DMS 273 treated with DMSO at 0.1 percent for 48 hours (cell line): ENCODE data around the gene CMSS1.

Experiments used
- DNase-seq: peaks from one replicate; lab custom pipeline; 2025; lab: John Stamatoyannopoulos, UW

CMSS1 gene

GRCh38 chr3:100179692-100180349 is 362.2 kb downstream of the CMSS1 start:
- no peak for DNase-seq

DNA sequence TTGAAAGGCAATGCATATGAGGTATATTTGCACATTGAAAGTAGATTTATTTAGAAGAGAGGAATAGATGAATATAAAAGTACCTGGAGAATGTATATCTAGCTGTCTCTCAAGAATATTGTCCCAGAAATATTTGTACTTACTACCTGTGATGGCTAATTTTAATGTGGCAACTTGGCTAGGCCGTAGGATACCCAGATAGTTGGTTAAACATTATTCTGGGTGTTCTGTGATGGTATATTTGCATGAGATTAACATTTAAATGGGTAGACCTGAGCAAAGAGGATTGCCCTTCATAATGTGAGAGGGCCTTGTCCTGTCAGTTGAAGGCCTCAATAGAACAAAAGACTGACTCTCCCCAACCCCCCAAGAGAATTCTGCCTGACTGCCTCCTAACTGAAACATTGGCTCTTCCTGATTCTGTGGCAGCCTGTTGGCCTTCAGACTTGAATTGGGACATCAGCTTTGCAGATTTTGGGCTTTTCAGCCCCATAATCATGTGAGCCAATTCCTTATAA is 366.0 kb downstream of the CMSS1 start:
- no peak for DNase-seq

DNA sequence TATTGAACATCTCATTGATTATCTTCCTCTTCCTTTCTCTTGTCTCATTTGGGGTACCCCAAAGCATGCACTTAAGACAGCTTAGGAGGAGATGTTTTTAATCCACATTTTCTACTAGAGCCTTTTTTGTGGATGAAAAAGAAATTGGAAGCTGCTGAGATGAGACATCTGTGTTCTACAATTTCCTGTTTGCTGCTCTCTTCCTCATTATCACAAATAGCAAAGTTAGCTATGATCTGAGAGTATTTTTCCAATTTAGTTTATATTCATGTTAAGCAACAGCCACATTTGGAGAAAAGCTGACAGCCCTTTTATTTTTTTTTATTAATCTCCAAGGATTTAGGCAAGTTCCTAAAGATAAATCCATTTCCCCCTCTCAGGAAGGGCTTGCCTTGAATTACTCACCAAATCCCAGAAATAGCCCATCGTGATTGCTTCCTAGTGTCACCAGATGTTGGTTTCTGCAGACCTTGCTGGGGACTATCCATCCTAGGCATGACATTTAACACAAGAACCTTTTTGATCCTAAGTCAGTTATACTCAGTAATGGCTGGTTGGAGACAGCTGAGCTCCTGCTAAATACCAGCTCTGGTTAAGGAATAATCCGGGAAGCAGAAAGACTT is 367.4 kb downstream of the CMSS1 start:
- no peak for DNase-seq

DNA sequence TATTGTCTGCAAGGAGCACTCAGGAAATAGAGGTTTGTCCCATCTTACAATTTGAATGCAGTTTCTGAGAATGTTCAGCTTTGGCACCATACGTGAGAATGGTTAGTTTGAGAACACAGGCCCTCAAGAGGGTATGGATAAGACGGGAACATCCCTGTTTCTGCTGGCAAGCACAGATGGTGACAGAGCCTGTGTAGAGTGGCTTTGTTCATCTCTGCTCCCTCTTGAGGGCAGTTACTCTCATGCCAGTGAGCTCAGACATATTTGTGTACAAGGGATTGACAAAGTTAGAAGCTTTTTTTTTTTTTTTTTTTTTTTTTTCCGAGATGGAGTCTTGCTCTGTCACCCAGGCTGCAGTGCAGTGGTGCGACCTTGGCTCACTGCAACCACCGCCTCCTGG is 368.2 kb downstream of the CMSS1 start:
- DNase-seq, result no peak

GRCh38 chr3:100189444-100189964 is 371.8 kb downstream of the CMSS1 start:
- DNase-seq, result no peak

GRCh38 chr3:100195375-100195774 is 377.7 kb downstream of the CMSS1 start:
- no peak for DNase-seq

DNA sequence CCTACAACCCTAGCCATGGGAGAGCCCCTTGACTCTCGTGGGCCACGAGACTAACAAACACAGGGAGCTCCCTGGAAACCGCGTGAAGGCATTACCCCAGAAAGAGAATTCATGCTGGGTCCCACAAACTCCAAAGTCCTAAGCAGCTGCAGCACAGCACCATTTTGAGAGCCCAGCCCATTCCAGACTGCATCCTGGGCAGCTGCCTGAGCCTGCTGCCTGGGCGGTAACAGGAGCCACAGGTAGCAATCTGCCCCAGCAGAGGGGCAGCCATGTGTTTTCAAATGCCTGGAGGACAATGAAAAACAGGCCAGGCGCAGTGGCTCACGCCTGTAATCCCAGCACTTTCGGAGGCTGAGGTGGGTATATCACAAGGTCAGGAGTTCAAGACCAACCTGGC is 380.2 kb downstream of the CMSS1 start:
- no peak for DNase-seq

GRCh38 chr3:100198579-100199269 is 381.1 kb downstream of the CMSS1 start:
- no peak for DNase-seq

DNA sequence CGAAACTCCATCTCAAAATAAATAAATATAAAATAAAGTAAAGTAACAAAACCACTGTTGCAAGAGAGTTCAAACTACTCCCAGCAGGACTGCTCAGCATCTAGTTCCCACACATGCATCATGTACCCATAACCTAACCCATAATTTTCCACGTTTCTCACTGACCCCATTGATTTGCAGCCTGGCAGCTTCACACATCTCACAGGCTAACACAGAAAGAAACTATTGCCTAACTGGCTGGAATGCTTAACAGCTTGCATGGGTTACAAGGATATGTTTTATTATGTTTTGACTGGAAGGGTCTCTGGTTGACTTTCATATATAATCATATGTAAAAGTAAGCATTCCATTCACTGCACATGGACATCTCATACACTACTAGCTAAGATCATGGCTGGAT is 387.5 kb downstream of the CMSS1 start:
- no peak for DNase-seq

DNA sequence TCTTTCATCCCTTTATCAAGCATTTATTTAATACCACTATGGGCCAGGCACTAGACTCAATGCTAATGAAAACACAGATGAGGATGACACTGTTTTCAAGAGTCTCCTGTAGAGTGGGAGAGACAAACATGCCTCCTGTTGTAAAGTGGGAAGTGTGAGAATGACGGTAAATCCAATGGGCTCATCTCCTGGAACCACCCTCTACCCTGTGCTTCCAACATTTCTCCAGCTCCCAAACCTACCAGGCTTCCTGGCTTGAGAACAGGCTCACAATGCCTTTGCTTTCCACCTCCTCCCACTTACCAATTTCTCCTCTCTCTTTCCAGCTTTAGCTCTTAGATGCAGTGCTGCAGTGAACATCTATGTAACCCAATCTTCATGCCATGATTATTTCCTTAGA is 389.0 kb downstream of the CMSS1 start:
- no peak for DNase-seq

GRCh38 chr3:100207886-100208285 is 390.2 kb downstream of the CMSS1 start:
- DNase-seq, result no peak

GRCh38 chr3:100209169-100209568 is 391.5 kb downstream of the CMSS1 start:
- DNase-seq, result no peak

- DNase-seq, result no peak
Measured at GRCh38 chr3:100209948-100210771, 392.5 kb downstream of the CMSS1 start.

GRCh38 chr3:100210772-100211135 is 393.1 kb downstream of the CMSS1 start:
- DNase-seq, result peak; percentile 87

GRCh38 chr3:100213891-100214573 is 396.4 kb downstream of the CMSS1 start:
- DNase-seq, result no peak

DNA sequence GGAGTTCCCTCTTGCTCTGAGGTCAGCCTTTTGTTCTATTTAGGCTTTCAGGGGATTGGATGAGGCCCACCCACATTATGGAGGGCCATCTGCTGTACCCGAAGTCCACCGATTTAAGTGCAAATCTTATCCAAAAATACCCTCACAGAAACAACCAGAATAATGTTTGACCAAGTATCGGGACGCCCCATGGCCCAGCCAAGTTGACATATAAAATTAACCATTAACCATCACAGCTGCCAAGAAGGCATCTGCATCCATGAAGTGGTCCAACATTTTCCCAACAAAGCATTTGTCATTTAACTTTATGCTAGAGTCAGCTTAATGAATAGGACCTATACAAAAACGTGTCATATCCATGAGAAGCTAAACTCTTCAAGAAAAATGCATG is 396.9 kb downstream of the CMSS1 start:
- no peak for DNase-seq

DNA sequence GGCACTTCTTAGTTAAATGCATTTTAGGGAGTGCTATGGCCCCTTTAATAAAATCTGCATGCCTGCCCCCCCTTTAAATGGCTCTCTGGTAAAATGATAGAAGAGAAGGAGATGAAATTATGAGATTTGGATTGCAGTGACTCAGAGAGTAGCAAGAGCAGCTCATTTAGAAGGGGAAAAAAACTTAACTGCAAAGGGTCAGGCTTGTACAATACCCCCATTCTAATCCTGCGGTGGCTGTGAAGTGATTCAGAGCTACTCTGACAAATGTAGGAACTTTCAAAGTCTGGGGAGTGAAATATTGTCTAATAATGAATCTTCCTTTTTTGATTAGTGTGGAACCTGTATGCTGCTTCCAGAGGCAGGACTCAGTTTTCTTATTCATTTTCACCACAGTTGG is 399.1 kb downstream of the CMSS1 start:
- DNase-seq, result no peak

DNA sequence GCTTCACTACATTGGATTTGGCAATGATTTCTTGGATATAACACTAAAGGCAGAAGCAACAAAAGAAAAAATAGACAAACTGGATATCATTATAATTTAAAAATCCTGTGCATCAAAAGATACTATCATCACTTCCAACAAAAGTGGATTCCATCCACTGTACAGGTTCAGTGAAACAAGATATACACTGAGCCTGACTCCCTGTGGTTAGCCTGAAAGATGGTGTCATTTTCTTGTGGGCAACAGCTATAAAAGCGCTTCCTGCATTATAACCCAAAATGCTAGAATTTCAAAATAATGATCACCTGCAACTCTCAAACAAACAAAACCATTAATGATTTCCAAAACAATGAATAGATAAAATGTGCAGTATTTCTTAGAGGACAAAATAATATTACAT is 403.5 kb downstream of the CMSS1 start:
- DNase-seq, result no peak

DNA sequence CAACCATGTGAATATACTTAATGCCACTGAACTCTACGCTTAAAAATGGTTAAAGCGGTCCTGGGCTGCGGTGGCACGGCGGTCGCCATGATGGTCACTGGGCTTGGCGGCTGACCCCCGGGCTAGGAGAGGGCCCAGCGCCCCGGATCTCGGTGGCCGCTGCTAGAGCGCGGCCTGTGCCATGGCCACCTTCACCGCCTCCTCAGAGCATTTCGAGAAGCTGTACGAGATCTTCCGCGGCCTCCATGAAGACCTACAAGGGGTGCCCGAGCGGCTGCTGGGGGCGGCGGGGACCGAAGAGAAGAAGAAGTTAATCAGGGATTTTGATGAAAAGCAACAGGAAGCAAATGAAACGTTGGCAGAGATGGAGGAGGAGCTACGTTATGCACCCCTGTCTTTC is 407.5 kb downstream of the CMSS1 start:
- DNase-seq, result no peak

DNA sequence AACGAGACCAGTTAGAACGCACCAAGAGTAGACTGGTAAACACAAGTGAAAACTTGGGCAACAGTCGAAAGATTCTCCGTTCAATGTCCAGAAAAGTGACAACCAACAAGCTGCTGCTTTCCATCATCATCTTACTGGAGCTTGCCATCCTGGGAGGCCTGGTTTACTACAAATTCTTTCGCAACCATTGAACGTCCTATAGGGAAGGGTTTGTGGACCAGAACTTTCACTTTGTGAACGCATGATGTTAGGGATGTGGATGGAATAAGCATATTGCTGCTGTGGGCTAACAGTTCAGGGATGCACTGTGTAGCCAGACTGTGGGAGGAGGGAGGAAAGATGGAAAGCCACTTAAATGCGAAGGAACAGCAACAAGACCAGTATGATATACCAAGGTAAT is 408.2 kb downstream of the CMSS1 start:
- no peak for DNase-seq

GRCh38 chr3:100226712-100227429 is 409.2 kb downstream of the CMSS1 start:
- DNase-seq, result no peak
